ENCODE measurements around the gene ADGRG3. TPM values are rescaled to one million over a fixed set of nuclear protein-coding genes. Genes with fewer than 3 reads are reported as not detected.

The ADGRG3 gene
- total and polyA plus RNA-seq, 2 of the 13 experiments (the other 11 are each of a cell fraction or from before 2014, with no cell fraction given) = 2.7 to 11.8 TPM

DNA sequence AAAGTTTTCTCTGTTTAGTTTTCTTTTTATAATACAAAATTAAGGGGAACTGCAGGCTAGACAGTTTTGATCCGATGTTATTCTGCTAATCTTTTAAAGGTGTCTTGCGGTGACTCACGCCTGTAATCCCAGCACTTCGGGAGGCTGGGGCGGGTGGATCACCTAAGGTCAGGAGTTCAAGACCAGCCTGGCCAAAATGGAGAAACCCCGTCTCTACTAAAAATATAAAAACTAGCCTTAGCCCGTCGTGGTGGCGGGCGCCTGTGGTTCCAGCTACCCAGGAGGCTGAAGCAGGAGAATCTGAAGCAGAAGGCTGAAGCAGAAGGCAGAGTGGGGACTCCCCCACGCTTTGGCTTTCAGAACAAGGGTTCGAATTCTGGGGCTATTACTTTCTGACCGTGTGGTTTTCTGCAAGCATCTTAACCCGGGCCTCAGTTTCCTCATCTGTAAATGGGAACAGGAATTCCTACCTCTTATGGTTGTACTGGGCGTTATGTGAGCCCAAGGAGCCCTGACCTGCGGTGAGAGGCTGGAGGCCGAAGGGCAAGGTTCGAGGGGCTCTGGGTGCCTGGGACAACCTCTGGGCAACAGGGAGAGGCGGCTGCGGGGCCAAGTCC lies 66.3 kb downstream of the ADGRG3 start (continued):
- TF ChIP-seq, protein P1, sequence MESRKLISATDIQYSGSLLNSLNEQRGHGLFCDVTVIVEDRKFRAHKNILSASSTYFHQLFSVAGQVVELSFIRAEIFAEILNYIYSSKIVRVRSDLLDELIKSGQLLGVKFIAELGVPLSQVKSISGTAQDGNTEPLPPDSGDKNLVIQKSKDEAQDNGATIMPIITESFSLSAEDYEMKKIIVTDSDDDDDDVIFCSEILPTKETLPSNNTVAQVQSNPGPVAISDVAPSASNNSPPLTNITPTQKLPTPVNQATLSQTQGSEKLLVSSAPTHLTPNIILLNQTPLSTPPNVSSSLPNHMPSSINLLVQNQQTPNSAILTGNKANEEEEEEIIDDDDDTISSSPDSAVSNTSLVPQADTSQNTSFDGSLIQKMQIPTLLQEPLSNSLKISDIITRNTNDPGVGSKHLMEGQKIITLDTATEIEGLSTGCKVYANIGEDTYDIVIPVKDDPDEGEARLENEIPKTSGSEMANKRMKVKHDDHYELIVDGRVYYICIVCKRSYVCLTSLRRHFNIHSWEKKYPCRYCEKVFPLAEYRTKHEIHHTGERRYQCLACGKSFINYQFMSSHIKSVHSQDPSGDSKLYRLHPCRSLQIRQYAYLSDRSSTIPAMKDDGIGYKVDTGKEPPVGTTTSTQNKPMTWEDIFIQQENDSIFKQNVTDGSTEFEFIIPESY (CRISPR knock-in tag; IDR thresholded peaks at IDR 0.05) = no peak; the same call in 1 of the 2 replicates
- TF ChIP-seq ZNF724P (CRISPR knock-in tag; IDR thresholded peaks at IDR 0.05; ENCODE audit: borderline replicate concordance) (no peak), ZNF292 (CRISPR knock-in tag; IDR thresholded peaks at IDR 0.05; ENCODE audit: borderline replicate concordance, low read depth) (no peak), MTA1 (CRISPR knock-in tag; IDR thresholded peaks at IDR 0.05; ENCODE audit: borderline replicate concordance) (no peak), ERF (CRISPR knock-in tag; IDR thresholded peaks at IDR 0.05) (no peak; the same call in 1 of the 2 replicates), ZFX (CRISPR knock-in tag; IDR thresholded peaks at IDR 0.05; ENCODE audit: low read depth) (no peak), ZNF572 (CRISPR knock-in tag; IDR thresholded peaks at IDR 0.05) (0 out of 2 replicates have a peak, but pooled peaks have one; percentile 38), MTF2 (CRISPR knock-in tag; IDR thresholded peaks at IDR 0.05; ENCODE audit: borderline replicate concordance) (no peak), ZNF232 (CRISPR knock-in tag; IDR thresholded peaks at IDR 0.05; ENCODE audit: borderline replicate concordance) (0 out of 2 replicates have a peak, but pooled peaks have one; percentile 39), CBX1 (IDR thresholded peaks at IDR 0.05; ENCODE audit: low read depth) (no peak), ZNF160 (CRISPR knock-in tag; IDR thresholded peaks at IDR 0.05) (no peak)
- TF ChIP-seq, protein P2, sequence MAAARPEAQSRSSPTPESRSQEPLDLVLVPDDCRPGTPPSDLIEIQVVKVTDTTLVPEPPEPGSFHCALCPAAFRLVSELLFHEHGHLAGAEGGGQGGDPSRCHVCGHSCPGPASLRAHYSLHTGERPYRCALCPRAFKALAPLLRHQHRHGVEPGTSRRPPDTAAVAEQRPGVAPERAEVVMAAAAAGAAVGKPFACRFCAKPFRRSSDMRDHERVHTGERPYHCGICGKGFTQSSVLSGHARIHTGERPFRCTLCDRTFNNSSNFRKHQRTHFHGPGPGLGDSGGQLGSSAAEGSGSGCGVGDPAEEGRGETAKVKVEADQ (CRISPR knock-in tag; IDR thresholded peaks at IDR 0.05; ENCODE audit: borderline replicate concordance) = no peak; the same call in 1 of the 2 replicates
- TF ChIP-seq, protein P3, sequence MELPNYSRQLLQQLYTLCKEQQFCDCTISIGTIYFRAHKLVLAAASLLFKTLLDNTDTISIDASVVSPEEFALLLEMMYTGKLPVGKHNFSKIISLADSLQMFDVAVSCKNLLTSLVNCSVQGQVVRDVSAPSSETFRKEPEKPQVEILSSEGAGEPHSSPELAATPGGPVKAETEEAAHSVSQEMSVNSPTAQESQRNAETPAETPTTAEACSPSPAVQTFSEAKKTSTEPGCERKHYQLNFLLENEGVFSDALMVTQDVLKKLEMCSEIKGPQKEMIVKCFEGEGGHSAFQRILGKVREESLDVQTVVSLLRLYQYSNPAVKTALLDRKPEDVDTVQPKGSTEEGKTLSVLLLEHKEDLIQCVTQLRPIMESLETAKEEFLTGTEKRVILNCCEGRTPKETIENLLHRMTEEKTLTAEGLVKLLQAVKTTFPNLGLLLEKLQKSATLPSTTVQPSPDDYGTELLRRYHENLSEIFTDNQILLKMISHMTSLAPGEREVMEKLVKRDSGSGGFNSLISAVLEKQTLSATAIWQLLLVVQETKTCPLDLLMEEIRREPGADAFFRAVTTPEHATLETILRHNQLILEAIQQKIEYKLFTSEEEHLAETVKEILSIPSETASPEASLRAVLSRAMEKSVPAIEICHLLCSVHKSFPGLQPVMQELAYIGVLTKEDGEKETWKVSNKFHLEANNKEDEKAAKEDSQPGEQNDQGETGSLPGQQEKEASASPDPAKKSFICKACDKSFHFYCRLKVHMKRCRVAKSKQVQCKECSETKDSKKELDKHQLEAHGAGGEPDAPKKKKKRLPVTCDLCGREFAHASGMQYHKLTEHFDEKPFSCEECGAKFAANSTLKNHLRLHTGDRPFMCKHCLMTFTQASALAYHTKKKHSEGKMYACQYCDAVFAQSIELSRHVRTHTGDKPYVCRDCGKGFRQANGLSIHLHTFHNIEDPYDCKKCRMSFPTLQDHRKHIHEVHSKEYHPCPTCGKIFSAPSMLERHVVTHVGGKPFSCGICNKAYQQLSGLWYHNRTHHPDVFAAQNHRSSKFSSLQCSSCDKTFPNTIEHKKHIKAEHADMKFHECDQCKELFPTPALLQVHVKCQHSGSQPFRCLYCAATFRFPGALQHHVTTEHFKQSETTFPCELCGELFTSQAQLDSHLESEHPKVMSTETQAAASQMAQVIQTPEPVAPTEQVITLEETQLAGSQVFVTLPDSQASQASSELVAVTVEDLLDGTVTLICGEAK (IDR thresholded peaks at IDR 0.05) = no peak
- TF ChIP-seq, protein P3 (CRISPR knock-in tag; IDR thresholded peaks at IDR 0.05) = peak; percentile 71; the same call in 1 of the 2 replicates

All from HepG2 (cell line).